K562 (cell line): ENCODE measurements around the gene LAMTOR4. TPM values are rescaled to one million over a fixed set of nuclear protein-coding genes. Genes with fewer than 3 reads are reported as not detected.

Experiments
- CBX3 ChIP-seq, 2 experiments: IDR thresholded peaks; 1 replicate in 1 of 2; 2 replicates in 1 of 2; pipeline ENCODE4 v1.6.1; 2012; ENCODE audit warnings: inconsistent platforms in 2 of 2, low read length in 2 of 2, borderline replicate concordance in 1 of 2, control low read depth in 1 of 2
- CXXC5 ChIP-seq: fragments of 250-450 bp; sonication (Bioruptor Pico); IDR thresholded peaks from 2 replicates; pipeline ENCODE4 v1.8.0; 2022; ENCODE audit warnings: inconsistent platforms, mild to moderate bottlenecking, moderate library complexity
- ELF2 ChIP-seq: fragments of 250-450 bp; sonication (Bioruptor Pico); IDR thresholded peaks from 2 replicates; pipeline ENCODE4 v1.5.0; 2021; ENCODE audit warnings: mild to moderate bottlenecking
- HDAC8 ChIP-seq: fragments of 450-650 bp; IDR thresholded peaks from 2 replicates; pipeline ENCODE4 v1.6.1; 2016; ENCODE audit warnings: mild to moderate bottlenecking, missing genetic modification characterization, moderate library complexity, missing compliant biosample characterization
- HEY1 ChIP-seq: fragments of 250-450 bp; sonication (Bioruptor Pico); IDR thresholded peaks from 2 replicates; pipeline ENCODE4 v1.5.0; 2020; ENCODE audit warnings: mild to moderate bottlenecking, moderate library complexity, borderline replicate concordance
- HNRNPUL1 ChIP-seq: fragments of 200-400 bp; formaldehyde crosslinking; IDR thresholded peaks from 2 replicates; pipeline ENCODE4 v1.6.1; 2017; ENCODE audit warnings: low read length
- JUND ChIP-seq, 2 experiments: IDR thresholded peaks; 2 replicates in 1 of 2; 3 replicates in 1 of 2; pipeline ENCODE4 v1.6.1; 2011; ENCODE audit warnings: borderline replicate concordance in 2 of 2, low read depth in 2 of 2, low read length in 2 of 2, improper control_type of control experiment in 1 of 2, missing biosample characterization in 1 of 2, missing genetic modification characterization in 1 of 2, missing genetic modification reagents in 1 of 2
- KDM5B ChIP-seq: fragments of 200-600 bp; sonication (generic); IDR thresholded peaks from 2 replicates; pipeline ENCODE4 v1.6.1; 2012; ENCODE audit warnings: low read depth, mild to moderate bottlenecking, moderate library complexity, low read length, control low read depth, inconsistent platforms; ENCODE audit not compliant: insufficient replicate concordance
- PHTF2 ChIP-seq: fragments of 250-450 bp; sonication (Bioruptor Pico); IDR thresholded peaks from 2 replicates; pipeline ENCODE4 v1.5.0; 2021; ENCODE audit warnings: mild to moderate bottlenecking
- RFX7 ChIP-seq: fragments of 250-450 bp; sonication (Bioruptor Pico); IDR thresholded peaks from 2 replicates; pipeline ENCODE4 v1.5.1; 2021; ENCODE audit warnings: mild to moderate bottlenecking
- SP2 ChIP-seq: IDR thresholded peaks from 2 replicates; pipeline ENCODE4 v1.6.1; 2011; ENCODE audit warnings: mild to moderate bottlenecking, low read depth, low read length, moderate library complexity; ENCODE audit not compliant: poor library complexity, severe bottlenecking; ENCODE audit errors: extremely low read depth
- TBL1XR1 ChIP-seq, 2 experiments: IDR thresholded peaks; 2 replicates each; pipeline ENCODE4 v1.6.1; 2012; ENCODE audit warnings: improper control_type of control experiment in 2 of 2, low read length in 2 of 2, mild to moderate bottlenecking in 1 of 2
- ZNF57 ChIP-seq: fragments of 450-650 bp; formaldehyde crosslinking; IDR thresholded peaks from 2 replicates; pipeline ENCODE4 v1.4.0; 2020; ENCODE audit warnings: mild to moderate bottlenecking, moderate library complexity
- polyA plus RNA-seq, 8 experiments: library from polyadenylated mRNA; depleted of rRNA in 4 of 8; stranded (reverse) in 5 of 8; unstranded in 3 of 8; fragments of >200 nt; fragmentation: Nextera tagmentation in 2 of 8; fragmentation: Illumina TruSeq in 1 of 8; extraction: Ambion mirVana in 2 of 8; extraction: Trizol in 1 of 8; gene quantifications; 2 replicates each; pipeline versions ENCODE4 v1.2.1 to v1.2.3, GENCODE V29; 2011 to 2014; ENCODE audit warnings: inconsistent platforms in 1 of 8, missing spikeins in 1 of 8
- total RNA-seq, 7 experiments: library from RNA; depleted of rRNA in 6 of 7; stranded (reverse); fragments of >200 nt in 6 of 7; fragmentation: Illumina TruSeq in 2 of 7; extraction: Trizol in 2 of 7; gene quantifications; 2 replicates each; pipeline versions ENCODE4 v1.2.1 to v1.2.3, GENCODE V29; 2011 to 2021; ENCODE audit warnings: low replicate concordance in 1 of 7
- TF ChIP-seq, protein P1 (sequence below): sonication (generic); formaldehyde crosslinking; IDR thresholded peaks from 2 replicates; pipeline ENCODE4 v1.8.0; 2022; ENCODE audit warnings: missing genetic modification reagents, mild to moderate bottlenecking, moderate library complexity, borderline replicate concordance
- TF ChIP-seq, protein P2 (sequence below), 3 experiments: fragments of 200-800 bp in 1 of 3; fragments of 250-450 bp in 1 of 3; fragments of 450-650 bp in 1 of 3; sonication (Bioruptor Pico) in 1 of 3; sonication (Bioruptor generic) in 1 of 3; formaldehyde crosslinking in 1 of 3; IDR thresholded peaks; 2 replicates each; pipeline versions ENCODE4 v1.6.1 to v1.8.0; 2016 to 2022; ENCODE audit warnings: mild to moderate bottlenecking in 2 of 3, missing genetic modification characterization in 2 of 3, missing compliant biosample characterization in 1 of 3, moderate library complexity in 1 of 3
- TF ChIP-seq, protein P3 (sequence below), 2 experiments: fragments of 250-450 bp in 1 of 2; fragments of 450-650 bp in 1 of 2; sonication (Bioruptor Pico) in 1 of 2; IDR thresholded peaks; 2 replicates each; pipeline versions ENCODE4 v1.6.1 to v1.8.0; 2016 to 2021; ENCODE audit warnings: mild to moderate bottlenecking in 2 of 2, moderate library complexity in 2 of 2, missing compliant biosample characterization in 1 of 2, missing genetic modification characterization in 1 of 2
- TF ChIP-seq, protein P4 (sequence below): IDR thresholded peaks from 2 replicates; pipeline ENCODE4 v1.6.1; 2014; ENCODE audit warnings: antibody characterized with exemption

The LAMTOR4 gene
- total and polyA plus RNA-seq, 9 of the 15 experiments (the other 6 are each of a cell fraction or from before 2014, with no cell fraction given), result 79.6 to 314 (median 195) TPM

DNA sequence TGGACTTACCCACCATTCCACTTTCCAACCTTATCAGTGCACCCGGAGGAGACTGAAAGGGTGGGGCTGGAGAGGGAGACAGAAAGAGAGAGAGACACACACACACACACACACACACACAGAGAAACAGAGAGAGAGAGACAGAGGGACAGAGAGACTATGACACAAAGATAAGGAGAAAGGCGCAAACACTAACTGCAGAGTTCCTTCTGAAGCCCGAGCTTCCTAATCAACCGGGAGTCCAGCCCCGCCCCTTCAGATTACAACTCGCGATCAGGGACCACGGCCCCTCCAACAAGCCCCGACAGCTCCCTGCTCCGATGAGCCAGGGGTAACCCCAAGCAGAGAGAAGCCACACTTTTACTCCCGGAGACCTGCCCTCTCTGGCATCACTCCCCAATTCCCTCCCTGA, 19.2 kb downstream of the LAMTOR4 start (continued):
- TF ChIP-seq SP2, result no peak
- TF ChIP-seq ZNF57, result no peak
- TF ChIP-seq RFX7 (CRISPR knock-in tag), result no peak
- TF ChIP-seq, protein P1, sequence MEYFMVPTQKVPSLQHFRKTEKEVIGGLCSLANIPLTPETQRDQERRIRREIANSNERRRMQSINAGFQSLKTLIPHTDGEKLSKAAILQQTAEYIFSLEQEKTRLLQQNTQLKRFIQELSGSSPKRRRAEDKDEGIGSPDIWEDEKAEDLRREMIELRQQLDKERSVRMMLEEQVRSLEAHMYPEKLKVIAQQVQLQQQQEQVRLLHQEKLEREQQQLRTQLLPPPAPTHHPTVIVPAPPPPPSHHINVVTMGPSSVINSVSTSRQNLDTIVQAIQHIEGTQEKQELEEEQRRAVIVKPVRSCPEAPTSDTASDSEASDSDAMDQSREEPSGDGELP (CRISPR knock-in tag), result 0 out of 2 replicates have a peak, but pooled peaks have one; percentile 19
- TF ChIP-seq, protein P2, sequence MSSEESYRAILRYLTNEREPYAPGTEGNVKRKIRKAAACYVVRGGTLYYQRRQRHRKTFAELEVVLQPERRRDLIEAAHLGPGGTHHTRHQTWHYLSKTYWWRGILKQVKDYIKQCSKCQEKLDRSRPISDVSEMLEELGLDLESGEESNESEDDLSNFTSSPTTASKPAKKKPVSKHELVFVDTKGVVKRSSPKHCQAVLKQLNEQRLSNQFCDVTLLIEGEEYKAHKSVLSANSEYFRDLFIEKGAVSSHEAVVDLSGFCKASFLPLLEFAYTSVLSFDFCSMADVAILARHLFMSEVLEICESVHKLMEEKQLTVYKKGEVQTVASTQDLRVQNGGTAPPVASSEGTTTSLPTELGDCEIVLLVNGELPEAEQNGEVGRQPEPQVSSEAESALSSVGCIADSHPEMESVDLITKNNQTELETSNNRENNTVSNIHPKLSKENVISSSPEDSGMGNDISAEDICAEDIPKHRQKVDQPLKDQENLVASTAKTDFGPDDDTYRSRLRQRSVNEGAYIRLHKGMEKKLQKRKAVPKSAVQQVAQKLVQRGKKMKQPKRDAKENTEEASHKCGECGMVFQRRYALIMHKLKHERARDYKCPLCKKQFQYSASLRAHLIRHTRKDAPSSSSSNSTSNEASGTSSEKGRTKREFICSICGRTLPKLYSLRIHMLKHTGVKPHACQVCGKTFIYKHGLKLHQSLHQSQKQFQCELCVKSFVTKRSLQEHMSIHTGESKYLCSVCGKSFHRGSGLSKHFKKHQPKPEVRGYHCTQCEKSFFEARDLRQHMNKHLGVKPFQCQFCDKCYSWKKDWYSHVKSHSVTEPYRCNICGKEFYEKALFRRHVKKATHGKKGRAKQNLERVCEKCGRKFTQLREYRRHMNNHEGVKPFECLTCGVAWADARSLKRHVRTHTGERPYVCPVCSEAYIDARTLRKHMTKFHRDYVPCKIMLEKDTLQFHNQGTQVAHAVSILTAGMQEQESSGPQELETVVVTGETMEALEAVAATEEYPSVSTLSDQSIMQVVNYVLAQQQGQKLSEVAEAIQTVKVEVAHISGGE (CRISPR knock-in tag; IDR thresholded peaks at IDR 0.05), result 0 out of 6 replicates have a peak, but pooled peaks of 1 of the 3 experiments have one; percentile 47
- TF ChIP-seq CBX3 (IDR thresholded peaks at IDR 0.05; ENCODE audit: borderline replicate concordance in 1 of 2, low read length in 2 of 2), result no peak
- TF ChIP-seq KDM5B, result peak; percentile 68
- TF ChIP-seq, protein P3, sequence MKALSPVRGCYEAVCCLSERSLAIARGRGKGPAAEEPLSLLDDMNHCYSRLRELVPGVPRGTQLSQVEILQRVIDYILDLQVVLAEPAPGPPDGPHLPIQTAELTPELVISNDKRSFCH (CRISPR knock-in tag; IDR thresholded peaks at IDR 0.05), result no peak
- TF ChIP-seq, protein P3 (tag; IDR thresholded peaks at IDR 0.05), result 0 out of 2 replicates have a peak, but pooled peaks have one; percentile 6
- peak; percentile 68 for TF ChIP-seq JUND (IDR thresholded peaks at IDR 0.05; ENCODE audit: borderline replicate concordance, low read depth, low read length)
- TF ChIP-seq JUND (tag; IDR thresholded peaks at IDR 0.05; ENCODE audit: borderline replicate concordance, low read depth, low read length), result peak; percentile 53; the same call in 1 of the 3 replicates
- TF ChIP-seq HEY1, result peak; percentile 31; the same call in 1 of the 2 replicates
- peak; percentile 50 to 87; a peak in 3 of 4 replicates for TF ChIP-seq TBL1XR1 (IDR thresholded peaks at IDR 0.05; ENCODE audit: low read length in 2 of 2)
- TF ChIP-seq HNRNPUL1, result no peak
- no peak for TF ChIP-seq PHTF2 (CRISPR knock-in tag)
- no peak for TF ChIP-seq ELF2 (CRISPR knock-in tag)
- TF ChIP-seq HDAC8 (tag), result no peak
- TF ChIP-seq CXXC5, result peak; percentile 79
- TF ChIP-seq, protein P4, sequence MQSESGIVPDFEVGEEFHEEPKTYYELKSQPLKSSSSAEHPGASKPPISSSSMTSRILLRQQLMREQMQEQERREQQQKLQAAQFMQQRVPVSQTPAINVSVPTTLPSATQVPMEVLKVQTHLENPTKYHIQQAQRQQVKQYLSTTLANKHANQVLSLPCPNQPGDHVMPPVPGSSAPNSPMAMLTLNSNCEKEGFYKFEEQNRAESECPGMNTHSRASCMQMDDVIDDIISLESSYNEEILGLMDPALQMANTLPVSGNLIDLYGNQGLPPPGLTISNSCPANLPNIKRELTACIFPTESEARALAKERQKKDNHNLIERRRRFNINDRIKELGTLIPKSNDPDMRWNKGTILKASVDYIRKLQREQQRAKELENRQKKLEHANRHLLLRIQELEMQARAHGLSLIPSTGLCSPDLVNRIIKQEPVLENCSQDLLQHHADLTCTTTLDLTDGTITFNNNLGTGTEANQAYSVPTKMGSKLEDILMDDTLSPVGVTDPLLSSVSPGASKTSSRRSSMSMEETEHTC, result no peak
